Breast epithelium (tissue), 3 donors: ENCODE measurements around the gene GPSM1.

Source experiments
- CTCF ChIP-seq, 3 donors: fragments of 450-650 bp; IDR thresholded peaks; one replicate each; pipeline ENCODE4 v1.5.1; 2016 to 2017; ENCODE audit warnings: antibody characterized with exemption in 3 of 3, mild to moderate bottlenecking in 3 of 3, moderate library complexity in 3 of 3
- POLR2A ChIP-seq: fragments of 450-650 bp; IDR thresholded peaks from one replicate; pipeline ENCODE4 v1.6.1; 2016; ENCODE audit warnings: antibody characterized with exemption, mild to moderate bottlenecking, moderate library complexity
- POLR2AphosphoS5 ChIP-seq, 3 donors: sonication (generic); formaldehyde crosslinking; IDR thresholded peaks; one replicate each; pipeline ENCODE4 v1.6.1; 2017; ENCODE audit warnings: antibody characterized with exemption in 3 of 3

- TF ChIP-seq CTCF (IDR thresholded peaks at IDR 0.05): no peak
- no peak for TF ChIP-seq POLR2AphosphoS5 (IDR thresholded peaks at IDR 0.05)
- TF ChIP-seq POLR2A: no peak
These were observed 22.2 kb downstream of the GPSM1 start for GRCh38 chr9:136349546-136349945.
